T1000 (cell line): Measurements from ENCODE around the gene IQGAP3.
A peak's percentile ranks its signal among the peaks of the same experiment; 100 is the strongest.
"Not testable (repeated sequence)": the region's sequence is repeated elsewhere in the genome, so short reads cannot be mapped to it uniquely, and the experiment has no call there.

ENCODE experiments used
- DNase-seq: peaks from one replicate; lab custom pipeline; 2025; ENCODE audit warnings: mixed read lengths; lab: John Stamatoyannopoulos, UW

The IQGAP3 gene

DNA sequence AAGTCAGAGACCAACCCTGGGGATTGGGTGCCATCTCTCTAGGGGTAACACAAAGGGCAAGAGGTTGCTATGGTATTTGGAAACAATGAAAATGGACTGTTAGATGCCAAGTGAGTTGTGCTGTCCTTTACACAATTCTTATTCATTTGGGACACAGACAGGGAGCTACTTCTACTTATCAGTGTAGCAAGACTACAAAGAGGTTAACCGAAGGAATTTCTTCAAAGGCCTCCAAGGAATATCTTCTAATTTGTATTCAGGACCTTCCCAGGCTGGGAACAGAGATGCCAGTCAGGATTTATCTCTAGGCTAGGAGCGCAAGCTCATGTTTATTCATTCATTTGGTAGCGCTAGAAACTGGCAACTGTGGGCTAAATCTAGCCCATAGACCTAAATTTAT lies 21.8 kb upstream of the IQGAP3 start:
- DNase-seq: no peak

DNA sequence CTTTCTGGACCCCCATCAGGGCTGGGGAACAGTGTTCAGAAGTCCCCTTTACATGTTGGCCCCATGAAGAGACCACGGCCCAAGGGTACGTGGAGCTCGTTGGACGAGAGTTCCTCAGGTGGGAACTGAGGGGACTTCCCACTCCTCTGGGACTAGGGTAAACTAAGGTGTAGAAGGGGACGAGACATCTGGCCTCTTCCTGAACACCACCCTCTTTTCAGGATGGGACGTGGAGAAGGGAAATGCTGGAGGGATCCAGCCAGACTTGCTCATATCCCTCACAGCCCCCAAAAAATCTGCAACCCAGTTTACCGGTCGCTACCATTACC lies 21.3 kb upstream of the IQGAP3 start:
- DNase-seq: no peak

DNA sequence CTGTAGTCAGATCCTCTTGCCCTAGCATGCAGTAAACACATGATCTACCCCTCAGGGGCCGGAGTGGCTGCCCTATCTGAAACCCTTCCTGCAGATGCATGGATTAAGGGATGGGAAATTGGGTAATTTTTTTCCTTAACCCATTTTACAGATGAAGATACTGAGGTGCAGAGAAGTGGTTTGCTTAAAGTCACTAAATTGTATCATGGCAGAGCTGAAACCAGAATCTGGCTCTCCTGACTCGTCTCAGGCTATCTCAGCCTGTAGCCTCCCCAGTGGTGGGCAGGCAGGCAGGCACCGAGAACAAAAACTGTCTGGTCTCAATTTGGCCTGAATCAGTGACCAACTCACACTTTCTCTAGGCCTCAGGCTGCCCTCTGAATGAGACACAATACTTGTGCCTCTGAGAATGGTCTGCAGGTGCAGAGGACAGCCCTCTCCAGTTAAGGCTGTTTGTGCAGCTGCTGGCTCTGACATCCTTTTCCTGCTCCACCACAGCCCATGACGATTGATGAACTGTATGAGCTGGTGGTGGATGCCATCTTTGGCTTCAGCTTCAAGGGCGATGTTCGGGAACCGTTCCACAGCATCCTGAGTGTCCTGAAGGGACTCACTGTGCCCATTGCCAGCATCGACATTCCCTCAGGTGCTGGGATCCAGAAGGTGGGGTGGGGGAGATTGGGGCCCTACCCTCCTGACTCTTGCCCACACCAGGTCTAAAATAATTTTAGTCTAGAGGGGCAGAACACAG lies 20.7 kb upstream of the IQGAP3 start:
- no peak for DNase-seq

DNA sequence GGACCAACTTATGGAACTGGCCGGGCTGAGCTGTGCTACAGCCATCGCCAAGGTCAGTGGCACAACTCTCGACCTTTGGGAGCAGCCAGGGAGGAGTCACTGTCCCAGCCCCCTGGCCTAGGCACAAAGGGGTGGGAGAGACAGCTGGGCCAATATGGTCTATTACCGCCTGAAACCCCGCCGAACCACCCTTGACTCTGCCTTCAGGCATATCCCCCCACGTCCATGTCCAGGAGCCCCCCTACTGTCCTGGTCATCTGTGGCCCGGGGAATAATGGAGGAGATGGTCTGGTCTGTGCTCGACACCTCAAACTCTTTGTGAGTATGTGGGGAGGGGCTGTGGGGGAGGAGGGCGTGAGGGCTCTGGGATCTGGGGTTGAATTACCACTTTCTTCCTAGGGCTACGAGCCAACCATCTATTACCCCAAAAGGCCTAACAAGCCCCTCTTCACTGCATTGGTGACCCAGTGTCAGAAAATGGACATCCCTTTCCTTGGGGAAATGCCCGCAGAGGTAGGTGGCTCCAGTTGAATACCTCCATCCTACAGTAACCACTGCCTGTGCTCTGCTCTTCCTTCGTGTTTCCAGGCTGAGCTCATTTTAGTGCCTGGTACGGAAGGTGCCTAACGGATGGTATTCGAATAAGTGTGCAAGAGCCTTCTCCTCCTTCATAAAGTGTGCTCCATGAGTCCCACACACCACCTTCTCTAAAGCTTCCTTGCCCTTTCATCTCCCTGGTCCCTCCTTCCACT lies 20.0 kb upstream of the IQGAP3 start:
- no peak for DNase-seq

DNA sequence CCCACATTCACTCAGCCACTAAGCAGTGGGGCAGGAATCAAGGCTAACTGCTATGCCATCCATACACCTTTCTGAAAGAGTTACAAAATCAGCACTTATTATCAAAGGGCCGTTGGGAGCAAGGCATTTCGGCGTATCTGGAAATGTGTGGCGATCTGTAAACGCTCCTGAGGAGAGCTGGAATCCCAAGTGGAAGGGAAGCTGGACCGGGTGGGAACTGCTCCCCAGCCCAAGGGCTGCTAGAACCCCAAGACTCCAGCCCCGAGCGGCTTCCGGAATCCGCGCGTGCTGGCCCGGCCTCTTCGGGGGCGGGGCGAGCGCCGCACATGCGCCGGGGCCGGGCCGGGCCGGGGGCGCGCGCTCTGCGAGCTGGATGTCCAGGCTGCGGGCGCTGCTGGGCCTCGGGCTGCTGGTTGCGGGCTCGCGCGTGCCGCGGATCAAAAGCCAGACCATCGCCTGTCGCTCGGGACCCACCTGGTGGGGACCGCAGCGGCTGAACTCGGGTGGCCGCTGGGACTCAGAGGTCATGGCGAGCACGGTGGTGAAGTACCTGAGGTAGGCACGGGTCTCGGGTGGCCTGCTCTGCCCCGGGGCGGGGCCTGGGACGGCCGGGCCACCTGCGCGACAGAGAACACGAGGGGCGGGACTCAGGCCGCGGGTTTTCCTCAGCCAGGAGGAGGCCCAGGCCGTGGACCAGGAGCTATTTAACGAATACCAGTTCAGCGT lies 19.2 kb upstream of the IQGAP3 start, which contains the start of gene NAXE:
Gene NAXE (plus strand): TSS at position 345 of the 726 bp plus-strand sequence. CDS start 29 bp downstream, at position 374.
- peak; percentile 28 for DNase-seq

DNA sequence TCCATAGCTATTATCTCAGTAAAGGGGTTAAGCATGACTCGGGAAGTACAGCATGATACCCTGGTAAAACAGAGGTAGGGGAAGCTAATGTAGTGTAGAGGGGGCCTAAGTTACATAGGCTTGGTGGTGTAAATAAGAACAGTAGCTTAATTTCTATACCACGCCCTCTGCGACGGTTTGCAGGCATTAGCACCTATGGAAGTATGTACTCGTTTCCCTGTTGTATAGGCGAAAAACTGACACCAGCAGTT lies 18.7 kb upstream of the IQGAP3 start:
- DNase-seq: no peak

- no peak for DNase-seq
These were observed 18.2 kb upstream of the IQGAP3 start for GRCh38 chr1:156590326-156591180.

DNA sequence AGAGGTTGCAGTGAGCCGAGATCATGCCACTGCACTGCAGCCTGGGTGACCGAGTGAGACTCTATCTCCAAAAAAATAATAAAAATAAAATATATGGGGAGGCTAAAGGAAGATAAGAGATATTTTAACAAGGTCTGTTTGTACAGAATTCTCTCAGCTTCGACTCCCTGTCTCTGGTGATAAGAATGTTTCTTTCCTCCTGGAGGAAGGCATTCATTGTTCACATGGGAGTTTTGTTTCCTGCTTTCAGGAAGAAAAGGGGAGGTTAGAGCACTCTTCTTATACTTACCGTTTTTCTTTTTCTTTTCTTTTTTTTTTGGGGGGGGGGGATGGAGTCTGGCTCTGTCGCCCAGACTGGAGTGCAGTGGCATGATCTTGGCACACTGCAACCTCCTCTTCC lies 17.2 kb upstream of the IQGAP3 start:
- DNase-seq: no peak

- DNase-seq: not testable (repeated sequence)
These were observed 15.6 kb upstream of the IQGAP3 start for GRCh38 chr1:156587927-156588326.

GRCh38 chr1:156586892-156587477 lies 14.6 kb upstream of the IQGAP3 start:
- no peak for DNase-seq

GRCh38 chr1:156586323-156586722 lies 14.0 kb upstream of the IQGAP3 start:
- DNase-seq: no peak

DNA sequence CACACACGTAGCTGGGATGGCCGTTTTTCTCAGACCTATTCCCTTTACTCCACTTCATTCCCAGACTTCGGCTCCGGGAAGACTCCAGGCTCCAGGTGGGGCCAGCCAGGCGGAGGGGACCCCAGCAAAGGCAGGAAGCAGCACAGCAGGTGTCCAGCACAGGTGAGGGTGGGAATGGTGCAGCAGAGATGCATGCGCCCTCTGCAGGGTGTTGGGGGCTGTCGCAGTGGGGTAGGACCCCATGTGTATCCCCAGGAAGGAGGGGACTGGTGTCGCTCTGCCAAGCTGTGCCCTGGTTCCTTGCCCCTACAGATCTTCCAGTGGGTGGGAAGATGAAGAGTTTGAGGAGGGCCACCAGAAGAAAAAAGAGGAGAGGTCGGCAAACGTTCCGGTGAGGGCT lies 12.4 kb upstream of the IQGAP3 start:
- DNase-seq: no peak

DNA sequence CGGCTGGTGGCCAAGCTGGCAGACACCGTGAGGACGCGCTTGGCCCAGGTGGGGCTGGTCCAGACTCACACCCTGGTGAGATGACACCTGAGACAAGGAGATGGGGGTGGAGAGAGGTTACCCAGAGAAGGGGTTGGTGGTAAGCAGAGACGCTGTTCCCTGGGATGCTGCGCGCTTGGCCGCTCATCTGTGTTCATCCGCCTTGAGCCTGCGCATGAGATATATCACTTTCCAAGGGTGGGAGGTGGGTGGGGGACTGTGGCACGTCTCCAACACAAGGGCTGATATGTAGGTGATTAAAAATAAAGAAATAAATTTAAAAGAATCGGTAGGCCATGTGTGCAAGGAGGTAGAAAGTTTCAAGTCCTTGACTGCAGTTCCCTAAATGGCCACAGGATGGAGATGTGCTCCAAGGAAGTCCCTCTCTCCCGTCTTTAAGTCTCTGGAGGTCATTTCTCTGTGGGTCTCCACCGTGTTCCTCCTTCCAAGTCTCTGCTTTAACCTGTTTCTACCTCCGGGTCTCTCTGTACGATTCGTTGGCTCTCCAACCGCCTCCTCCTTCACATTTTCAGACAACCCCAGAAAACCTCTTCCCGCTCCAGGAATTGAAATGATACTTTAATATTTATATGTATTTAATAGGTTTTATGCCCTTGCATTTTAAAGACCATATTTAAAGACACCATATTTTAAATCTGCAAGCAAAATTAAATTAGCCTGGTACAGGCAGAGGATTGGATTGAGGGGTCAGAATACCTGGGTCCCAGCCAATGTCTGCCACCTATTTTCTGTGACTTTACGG lies 11.7 kb upstream of the IQGAP3 start:
- peak; percentile 59 for DNase-seq

DNA sequence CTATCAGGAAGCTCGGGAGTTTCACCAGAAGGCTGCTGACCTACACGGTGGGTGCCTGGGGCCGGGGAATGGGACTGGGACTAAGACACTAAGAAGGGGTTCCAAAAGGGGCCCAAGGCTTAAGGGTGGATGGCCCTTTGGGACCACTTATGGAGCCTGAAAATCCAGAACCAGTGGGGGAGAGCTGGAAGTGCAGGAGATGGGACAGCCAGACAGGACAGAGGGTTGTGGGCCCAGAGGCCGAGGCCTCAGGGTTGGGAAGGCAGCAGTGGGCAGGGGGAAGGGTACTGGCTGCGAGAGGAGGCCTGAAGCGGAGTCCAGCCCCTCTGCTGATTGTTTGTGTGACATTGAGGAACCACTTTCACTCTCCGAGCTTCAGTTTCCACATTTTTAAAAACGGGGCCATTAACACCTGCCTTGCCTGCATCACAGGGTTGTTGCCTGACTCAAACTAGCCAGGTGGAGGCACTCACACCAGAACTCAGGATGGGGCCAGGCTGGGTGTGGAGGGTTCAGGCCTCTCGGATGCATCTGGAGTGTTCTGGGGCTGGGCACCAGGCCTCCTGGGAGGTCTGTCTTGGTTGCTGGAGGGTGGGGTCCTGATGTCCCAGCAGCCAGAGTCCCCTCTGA lies 10.1 kb upstream of the IQGAP3 start:
- no peak for DNase-seq

DNA sequence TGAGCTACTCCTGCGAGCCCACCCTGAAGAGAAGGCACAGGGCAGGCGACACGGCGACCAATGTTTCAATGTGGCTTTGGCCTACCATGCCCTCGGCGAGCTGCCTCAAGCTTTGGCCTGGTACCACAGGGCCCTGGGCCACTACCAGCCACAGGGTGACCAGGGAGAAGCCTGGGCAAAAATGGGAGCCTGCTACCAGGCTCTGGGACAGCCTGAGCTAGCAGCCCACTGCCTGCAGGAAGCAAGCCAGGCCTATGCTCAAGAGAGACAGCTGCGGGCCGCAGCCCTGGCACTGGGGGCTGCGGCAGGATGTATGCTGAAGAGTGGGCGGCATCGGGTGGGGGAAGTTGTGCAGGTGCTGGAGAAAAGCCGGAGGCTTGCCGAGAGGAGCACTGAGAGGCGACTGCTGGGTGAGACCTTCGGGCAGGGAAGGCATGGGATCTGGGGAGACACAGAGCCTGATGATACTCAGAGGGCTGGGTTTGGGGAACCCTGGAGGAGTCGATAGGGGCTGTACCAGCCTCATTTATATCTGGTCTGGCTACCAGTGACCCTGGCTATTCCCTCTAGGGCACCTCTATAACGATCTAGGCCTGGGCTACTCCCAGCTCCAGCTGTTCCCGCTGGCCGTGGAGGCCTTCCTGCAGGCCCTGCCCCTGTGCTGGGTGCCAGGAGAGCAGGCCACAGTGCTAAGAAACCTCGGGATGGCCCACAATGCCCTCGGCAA lies 9.5 kb upstream of the IQGAP3 start:
- no peak for DNase-seq

DNA sequence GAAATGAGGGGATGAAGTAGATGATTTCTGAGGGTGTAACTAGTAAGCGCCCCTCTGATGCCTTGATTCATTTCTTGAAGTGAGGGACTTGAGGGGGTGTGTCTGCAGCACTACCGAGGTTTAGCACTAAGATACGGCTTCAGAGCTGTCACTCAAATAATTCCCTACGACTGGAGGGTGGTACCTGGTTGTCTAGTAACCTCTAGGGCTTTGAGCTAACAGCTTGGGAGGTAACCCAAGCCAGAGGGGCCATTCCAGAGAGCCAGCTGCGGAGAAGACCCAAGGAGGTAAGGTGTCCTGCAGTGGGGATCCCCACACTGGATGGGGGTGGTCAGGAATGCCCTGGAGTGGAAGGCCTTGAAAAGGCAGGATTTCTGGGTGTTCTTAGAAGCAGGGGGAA lies 7.1 kb upstream of the IQGAP3 start, which contains the start of gene TTC24:
Gene TTC24 (plus strand): TSS at position 252 of the 400 bp plus-strand sequence. CDS start 1,642 bp downstream, outside the sequence.
- no peak for DNase-seq

DNA sequence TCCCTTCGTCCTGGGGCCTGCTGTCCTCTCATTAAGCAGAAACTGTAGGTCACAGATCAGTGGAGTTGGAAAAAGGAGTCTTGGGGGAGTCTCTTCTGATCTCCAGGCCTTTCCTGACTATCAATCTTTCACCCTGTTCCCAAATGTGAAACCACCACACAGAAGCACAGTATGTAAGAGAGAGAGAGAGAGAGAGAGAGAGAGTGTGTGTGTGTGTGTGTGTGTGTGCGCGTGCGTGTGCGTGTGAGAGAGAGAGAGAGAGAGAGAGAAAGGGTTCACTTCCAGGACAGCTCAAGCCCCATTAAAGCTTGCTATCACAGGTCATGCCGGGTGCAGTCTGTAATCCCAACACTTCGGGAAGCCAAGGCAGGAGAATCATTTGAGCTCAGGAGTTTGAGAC lies 5.7 kb upstream of the IQGAP3 start:
- DNase-seq: no peak

GRCh38 chr1:156577550-156577949 lies 5.2 kb upstream of the IQGAP3 start:
- no peak for DNase-seq

GRCh38 chr1:156574039-156574633 lies 1.8 kb upstream of the IQGAP3 start:
- DNase-seq: no peak
